Heart right ventricle (tissue), 16 donors: Measurements from ENCODE around the gene EHMT1. TPM values are rescaled to one million over a fixed set of nuclear protein-coding genes. Genes with fewer than 3 reads are reported as not detected.

Experiments used
- ATAC-seq, 8 donors: fragments of 200-7000 bp; cut with Tn5 transposase; one replicate each; pipeline ENCODE4 v1.9.1; 2020; ENCODE audit warnings: mild to moderate bottlenecking in 8 of 8, moderate library complexity in 8 of 8, moderate number of reproducible peaks in 1 of 8
- DNase-seq, 2 donors: peaks; one replicate each; pipeline ENCODE4 v3.0.0-alpha.2; 2020
- H3K27ac ChIP-seq, 10 donors: fragments of 200-600 bp; sonication (generic) in 2 of 10; one replicate each; pipeline versions ENCODE4 v1.5.0 to v1.8.0; 2020 to 2022; ENCODE audit warnings: mild to moderate bottlenecking in 3 of 10
- H3K27me3 ChIP-seq, 7 donors: fragments of 200-600 bp; one replicate each; pipeline ENCODE4 v1.8.0; 2021 to 2022; ENCODE audit warnings: mild to moderate bottlenecking in 2 of 7
- H3K36me3 ChIP-seq, 9 donors: fragments of 200-600 bp; sonication (generic) in 1 of 9; one replicate each; pipeline versions ENCODE4 v1.5.0 to v1.8.0; 2020 to 2022; ENCODE audit warnings: mild to moderate bottlenecking in 2 of 9
- H3K4me1 ChIP-seq, 9 donors: fragments of 200-600 bp; sonication (generic) in 1 of 9; one replicate each; pipeline versions ENCODE4 v1.5.0 to v1.8.0; 2020 to 2022; ENCODE audit warnings: mild to moderate bottlenecking in 4 of 9
- H3K4me3 ChIP-seq, 10 donors: fragments of 200-600 bp; sonication (generic) in 2 of 10; one replicate each; pipeline versions ENCODE4 v1.5.0 to v1.8.0; 2020 to 2022; ENCODE audit warnings: mild to moderate bottlenecking in 7 of 10, moderate library complexity in 2 of 10
- H3K9me3 ChIP-seq, 11 donors: fragments of 200-600 bp in 10 of 11; sonication (generic) in 2 of 11; one replicate each; pipeline versions ENCODE4 v1.5.0 to v1.8.0; 2013 to 2022; ENCODE audit warnings: mild to moderate bottlenecking in 2 of 11, control low read depth in 1 of 11, moderate library complexity in 1 of 11
- CTCF ChIP-seq, 9 donors: fragments of 200-600 bp; sonication (generic) in 2 of 9; IDR thresholded peaks; one replicate each; pipeline versions ENCODE4 v1.5.0 to v1.8.0; 2021 to 2022; ENCODE audit warnings: antibody characterized with exemption in 9 of 9, mild to moderate bottlenecking in 5 of 9, moderate library complexity in 1 of 9
- WGBS, 2 donors: extraction: QIAGEN DNeasy Blood & Tissue Kit; methylation state at CpG; one replicate each; pipeline ENCODE4 v1.1.7; 2013; ENCODE audit warnings: inconsistent platforms in 1 of 2; 5-methylcytosine and 5-hydroxymethylcytosine counted together
- intact Hi-C, 10 donors: fragments of 100-400 bp; cut with DNase I; formaldehyde crosslinking; loops; one replicate each; pipeline versions ENCODE4 v1.11.1 to v1.14.2; 2022
- polyA plus RNA-seq, 2 donors: library from polyadenylated mRNA; stranded (reverse); fragments of 200-250 nt; gene quantifications; one replicate each; pipeline ENCODE4 v1.2.3, GENCODE V29; 2013
- total RNA-seq, 10 donors: library from RNA; stranded (reverse); fragmentation: NEBNext Ultra II Directional in 3 of 10; extraction: Animal tissue kit (Norgen Biotek cat#: 25700) in 3 of 10; gene quantifications; one replicate each; pipeline versions ENCODE4 v1.2.1 to v1.2.4, GENCODE V29; 2021 to 2023
- donor health status: Arrhythmogenic right ventricular cardiomyopathy.
- donor health status: ischemic (EF 13 %, LVEDD 7.1; RV severe dilation, severe dysfunction).
- donor health status: healthy with polysubstance abuse.
- donor health status: DM: no; HTN: yes; CAD: no.
- donor health status: DM: no; HTN: no; CAD: no.
- donor health status: ischemic (EF 25% LVEDD 6.9; RV normal size, moderate dysfunction).
- donor health status: ischemic (EF 25% LVEDD 5.7; RV mildly dilated, moderate dysfunction).
- donor health status: healthy.
- donor health status: DM: yes; HTN: yes; CAD: no.
- donor health status: Ischemic cardiomyopathy.
- donor health status: ischemic (EF 35%, LVEDD 5.7; RV mildly dilated, moderate dysfunction).
- donor health status: nonischemic (EF 11% LVEDD 7.7; RV severe dilation, severe dysfunction).
- donor health status: DM: yes; HTN: yes; CAD: no.
- donor health status: PGD.
- donor health status: ischemic (EF 29% LVEDD 5.4; RV normal size, mild dysfunction).
- donor health status: nonischemic (EF 23%, LVEDD 6.1; RV moderate dilation, normal function).

EHMT1 gene
- total and polyA plus RNA-seq, 12 donors = 19.6 to 45.1 (median 31.1) TPM

GRCh38 chr9:137865581-137866145 lies 246.9 kb downstream of the EHMT1 start:
- Histone ChIP-seq H3K4me1 (peaks cover 0 to 6% (median 0%) of the 10 kb centered on the region in 9 donors), H3K4me3 (no peak overlapping the region), H3K27ac (no peak overlapping the region), H3K36me3 (no peaks in the 10 kb centered on the region), H3K9me3 (peaks cover 0 to 28% (median 5%) of the 10 kb centered on the region in 11 donors), H3K27me3 (peaks cover 0 to 38% (median 25%) of the 10 kb centered on the region in 7 donors)
- DNase-seq (no peak), ATAC-seq (no peak)
- intact Hi-C loops = no loop called here
- no peak for TF ChIP-seq CTCF (IDR thresholded peaks at IDR 0.05)
- WGBS, 2 donors = 45 to 62% methylated on average over 18 of the region's 18 CpGs

GRCh38 chr9:137866226-137867141 lies 247.7 kb downstream of the EHMT1 start:
- H3K27ac ChIP-seq = no peak overlapping the region
- peaks cover 0 to 38% (median 25%) of the 10 kb centered on the region in 7 donors for H3K27me3 ChIP-seq
- TF ChIP-seq CTCF (IDR thresholded peaks at IDR 0.05) = no peak
- peaks cover 0 to 6% (median 0%) of the 10 kb centered on the region in 9 donors for H3K4me1 ChIP-seq
- WGBS, 2 donors = 38 to 41% methylated on average over 21 of the region's 21 CpGs
- DNase-seq (no peak), ATAC-seq (no peak)
- H3K36me3 ChIP-seq = no peaks in the 10 kb centered on the region
- no peak overlapping the region for H3K4me3 ChIP-seq
- H3K9me3 ChIP-seq = peaks cover 0 to 21% (median 0%) of the 10 kb centered on the region in 11 donors
- intact Hi-C loops = no loop called here

- Histone ChIP-seq H3K4me1 (peaks cover 0 to 6% (median 0%) of the 10 kb centered on the region in 9 donors), H3K27me3 (peaks cover 0 to 47% (median 25%) of the 10 kb centered on the region in 7 donors), H3K27ac (no peak overlapping the region), H3K4me3 (no peak overlapping the region), H3K36me3 (no peaks in the 10 kb centered on the region), H3K9me3 (peaks cover 0 to 15% (median 0%) of the 10 kb centered on the region in 11 donors)
- intact Hi-C loops = no loop called here
- WGBS, 2 donors = 70 to 96% methylated on average over 3 of the region's 3 CpGs
- DNase-seq = no peak
- ATAC-seq = no peak
- TF ChIP-seq CTCF (IDR thresholded peaks at IDR 0.05) = no peak
These were observed 251.6 kb downstream of the EHMT1 start for GRCh38 chr9:137870432-137870831.

- H3K4me3 ChIP-seq = no peak overlapping the region
- peaks cover 0 to 15% (median 0%) of the 10 kb centered on the region in 11 donors for H3K9me3 ChIP-seq
- intact Hi-C loops = no loop called here
- no peak overlapping the region for H3K27ac ChIP-seq
- DNase-seq (no peak), ATAC-seq (no peak)
- no peaks in the 10 kb centered on the region for H3K36me3 ChIP-seq
- H3K27me3 ChIP-seq = peaks cover 6 to 51% (median 37%) of the 10 kb centered on the region in 7 donors
- TF ChIP-seq CTCF (IDR thresholded peaks at IDR 0.05) = no peak
- 81 to 83% methylated on average over 10 of the region's 10 CpGs for WGBS, 2 donors
- H3K4me1 ChIP-seq = no peaks in the 10 kb centered on the region
These were observed 253.5 kb downstream of the EHMT1 start for GRCh38 chr9:137872296-137872695.
